GM18909 (cell line): ENCODE results near the gene PTPN1.

Experiments used
- ATAC-seq: cut with Tn5 transposase; IDR thresholded peaks from one replicate; pipeline ENCODE4 v1.9.1; 2021; ENCODE audit warnings: mild to moderate bottlenecking; ENCODE audit not compliant: unreplicated experiment, poor library complexity

Gene PTPN1

GRCh38 chr20:50625986-50626677 is 115.9 kb downstream of the PTPN1 start:
- ATAC-seq: no peak

DNA sequence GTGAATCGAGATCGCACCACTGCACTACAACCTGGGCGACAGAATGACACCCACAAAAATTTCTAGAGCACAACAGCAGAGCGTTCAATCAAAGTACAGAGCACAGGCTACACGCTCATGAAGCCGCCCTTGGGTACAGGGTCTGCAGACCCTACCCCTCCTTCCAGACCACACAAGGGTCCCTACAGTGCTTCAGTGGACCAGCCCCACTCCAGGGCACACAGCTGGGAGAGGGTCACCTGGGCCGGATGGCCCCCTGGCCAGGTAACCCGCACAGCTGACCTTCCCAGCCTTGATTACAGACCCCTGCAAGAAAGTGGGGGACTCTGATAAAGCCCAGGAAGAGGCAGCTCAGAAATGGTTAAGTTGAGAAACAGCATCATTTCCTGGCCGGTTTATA is 117.6 kb downstream of the PTPN1 start:
- ATAC-seq: no peak

DNA sequence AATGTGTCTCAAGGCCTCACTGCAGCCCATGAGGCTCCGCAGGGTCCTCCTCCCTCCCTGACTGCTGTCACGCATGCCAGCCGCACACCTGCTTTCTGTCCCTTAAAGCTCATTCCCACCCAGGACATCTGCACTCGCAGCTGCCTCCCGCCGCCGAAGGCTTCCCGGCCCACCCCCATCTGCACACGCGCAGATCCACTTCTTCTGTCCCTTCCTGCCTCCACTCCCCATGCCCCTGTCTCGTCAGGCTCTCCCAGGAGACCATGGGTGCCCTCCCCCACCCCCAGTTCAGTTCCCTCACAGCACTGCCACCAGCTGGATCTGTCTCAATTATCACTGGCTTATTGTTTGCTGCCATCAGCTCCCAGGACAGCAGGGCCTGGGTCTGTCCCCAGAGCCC is 118.1 kb downstream of the PTPN1 start:
- ATAC-seq: no peak

GRCh38 chr20:50628853-50629669 is 118.9 kb downstream of the PTPN1 start:
- ATAC-seq: no peak

- ATAC-seq: no peak
These were observed 119.5 kb downstream of the PTPN1 start for GRCh38 chr20:50629670-50630045.

DNA sequence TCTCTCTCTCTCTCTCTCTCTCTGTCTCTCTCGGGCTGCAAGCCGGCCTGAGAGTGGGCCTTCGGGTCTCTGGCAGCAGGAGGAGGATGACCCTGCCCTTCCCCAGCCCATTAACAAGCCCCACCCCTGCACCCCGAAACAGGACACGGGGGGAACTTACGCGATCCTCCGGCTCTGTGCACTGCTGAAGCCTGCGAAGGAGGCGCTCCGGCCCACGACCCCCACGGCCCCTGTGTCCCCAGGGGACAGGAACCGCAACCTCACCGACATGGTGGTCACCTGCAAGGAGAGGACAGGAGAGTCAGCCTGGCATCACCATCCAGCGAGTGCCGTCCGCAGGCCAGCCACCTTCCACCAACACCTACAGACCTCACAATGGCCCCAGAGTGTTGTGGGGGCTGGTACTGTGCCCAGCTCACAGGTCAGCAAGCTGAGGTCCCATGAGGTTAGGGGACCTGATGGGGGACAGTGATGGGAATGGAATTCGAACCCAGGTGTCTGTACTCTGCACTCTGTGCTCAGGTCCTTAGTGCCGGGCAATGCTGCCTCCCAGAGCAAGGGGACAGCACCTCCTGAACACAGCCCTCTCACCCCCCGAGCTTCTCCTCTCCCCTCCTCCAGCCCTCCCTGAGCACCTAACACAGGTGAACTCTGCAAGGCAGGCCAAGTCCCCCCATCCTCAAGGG is 120.5 kb downstream of the PTPN1 start:
- ATAC-seq: no peak

- no peak for ATAC-seq
These were observed 122.1 kb downstream of the PTPN1 start for GRCh38 chr20:50632236-50632635.

GRCh38 chr20:50632701-50633100 is 122.5 kb downstream of the PTPN1 start:
- no peak for ATAC-seq

GRCh38 chr20:50633361-50633760 is 123.2 kb downstream of the PTPN1 start:
- no peak for ATAC-seq

GRCh38 chr20:50634191-50634590 is 124.0 kb downstream of the PTPN1 start:
- no peak for ATAC-seq
